Gastroesophageal sphincter (tissue), 4 donors: ENCODE data around the gene ZSCAN16. TPM values are rescaled to one million over a fixed set of nuclear protein-coding genes. Genes with fewer than 3 reads are reported as not detected.

ENCODE experiments used
- ATAC-seq: fragments of 150-250 bp; one replicate; pipeline ENCODE4 v1.9.1; 2016; ENCODE audit warnings: mild to moderate bottlenecking, moderate library complexity
- H3K27ac ChIP-seq, 4 donors: fragments of 200-600 bp; sonication (generic) in 3 of 4; 1 replicate in 3 of 4; 2 replicates in 1 of 4; pipeline ENCODE4 v1.5.1; 2016 to 2019
- H3K27me3 ChIP-seq: fragments of 200-600 bp; sonication (generic); one replicate; pipeline ENCODE4 v1.5.1; 2019
- H3K36me3 ChIP-seq, 2 donors: fragments of 200-600 bp; sonication (generic); one replicate each; pipeline ENCODE4 v1.5.1; 2019; ENCODE audit warnings: control low read depth in 1 of 2
- H3K4me1 ChIP-seq, 3 donors: fragments of 200-600 bp; sonication (generic); 1 replicate in 2 of 3; 2 replicates in 1 of 3; pipeline ENCODE4 v1.5.1; 2016 to 2019; ENCODE audit warnings: control low read depth in 2 of 3
- H3K4me3 ChIP-seq, 2 donors: fragments of 200-600 bp; sonication (generic); one replicate each; pipeline ENCODE4 v1.5.1; 2019; ENCODE audit warnings: mild to moderate bottlenecking in 1 of 2, moderate library complexity in 1 of 2
- H3K9me3 ChIP-seq, 3 donors: fragments of 200-600 bp; sonication (generic); one replicate each; pipeline ENCODE4 v1.5.1; 2017 to 2019; ENCODE audit warnings: control low read depth in 2 of 3
- CTCF ChIP-seq, 4 experiments: fragments of 200-600 bp in 2 of 4; fragments of 450-650 bp in 2 of 4; sonication (generic) in 1 of 4; IDR thresholded peaks; one replicate each; pipeline ENCODE4 v1.5.1; 2017 to 2019; ENCODE audit warnings: antibody characterized with exemption in 4 of 4, mild to moderate bottlenecking in 2 of 4, moderate library complexity in 2 of 4
- EP300 ChIP-seq: sonication (generic); formaldehyde crosslinking; IDR thresholded peaks from one replicate; pipeline ENCODE4 v1.6.1; 2017; ENCODE audit warnings: antibody characterized with exemption, mild to moderate bottlenecking
- POLR2A ChIP-seq, 2 donors: fragments of 450-650 bp; IDR thresholded peaks; one replicate each; pipeline ENCODE4 v1.6.1; 2017; ENCODE audit warnings: antibody characterized with exemption in 2 of 2, mild to moderate bottlenecking in 2 of 2, moderate library complexity in 1 of 2
- POLR2AphosphoS5 ChIP-seq: sonication (generic); formaldehyde crosslinking; IDR thresholded peaks from one replicate; pipeline ENCODE4 v1.6.1; 2017; ENCODE audit warnings: antibody characterized with exemption
- WGBS, 2 donors: methylation state at CpG; one replicate each; pipeline ENCODE4 v1.1.5; 2018; ENCODE audit warnings: low coverage in 1 of 2; 5-methylcytosine and 5-hydroxymethylcytosine counted together
- total RNA-seq, 4 donors: library from RNA; depleted of rRNA; stranded (reverse); fragments of >200 nt; gene quantifications; one replicate each; pipeline ENCODE4 v1.1.0, GENCODE V29; 2016

Gene ZSCAN16
- total RNA-seq, 4 donors from 2014 or later = 4.4 to 7.1 (median 5.0) TPM

- ATAC-seq = peak; percentile 96
- H3K27ac ChIP-seq = peak overlapping the region; percentile 96 to 97 (median 96)
- H3K4me3 ChIP-seq = peak overlapping the region; percentile 84 to 93
- peaks cover 0 to 10% of the 10 kb centered on the region in 2 donors for H3K36me3 ChIP-seq
- TF ChIP-seq POLR2AphosphoS5 = peak; percentile 88
- TF ChIP-seq CTCF (IDR thresholded peaks at IDR 0.05) = no peak
- TF ChIP-seq POLR2A (IDR thresholded peaks at IDR 0.05) = peak in 1 of 2 donors; percentile 37
- TF ChIP-seq EP300 = no peak
- no peaks in the 10 kb centered on the region for H3K27me3 ChIP-seq
- peaks cover 11 to 56% (median 15%) of the 10 kb centered on the region in 3 donors for H3K4me1 ChIP-seq
- 0% methylated on average over 15 to 30 of the region's 58 CpGs for WGBS, 2 donors
- H3K9me3 ChIP-seq = no peaks in the 10 kb centered on the region
Measured at GRCh38 chr6:28136585-28137504, 12.4 kb downstream of the ZSCAN16 start.

GRCh38 chr6:28137505-28137981 lies 13.1 kb downstream of the ZSCAN16 start:
- Histone ChIP-seq H3K27ac (peak overlapping the region; percentile 96 to 97 (median 96)), H3K4me3 (peak overlapping the region; percentile 84 to 93), H3K36me3 (peaks cover 0 to 8% of the 10 kb centered on the region in 2 donors), H3K4me1 (peaks cover 13 to 59% (median 17%) of the 10 kb centered on the region in 3 donors), H3K9me3 (no peaks in the 10 kb centered on the region), H3K27me3 (no peaks in the 10 kb centered on the region)
- TF ChIP-seq POLR2AphosphoS5 (no peak), EP300 (no peak), CTCF (IDR thresholded peaks at IDR 0.05) (no peak), POLR2A (IDR thresholded peaks at IDR 0.05) (no peak)
- ATAC-seq = no peak
- 0% methylated on average over 3 to 6 of the region's 6 CpGs for WGBS, 2 donors

DNA sequence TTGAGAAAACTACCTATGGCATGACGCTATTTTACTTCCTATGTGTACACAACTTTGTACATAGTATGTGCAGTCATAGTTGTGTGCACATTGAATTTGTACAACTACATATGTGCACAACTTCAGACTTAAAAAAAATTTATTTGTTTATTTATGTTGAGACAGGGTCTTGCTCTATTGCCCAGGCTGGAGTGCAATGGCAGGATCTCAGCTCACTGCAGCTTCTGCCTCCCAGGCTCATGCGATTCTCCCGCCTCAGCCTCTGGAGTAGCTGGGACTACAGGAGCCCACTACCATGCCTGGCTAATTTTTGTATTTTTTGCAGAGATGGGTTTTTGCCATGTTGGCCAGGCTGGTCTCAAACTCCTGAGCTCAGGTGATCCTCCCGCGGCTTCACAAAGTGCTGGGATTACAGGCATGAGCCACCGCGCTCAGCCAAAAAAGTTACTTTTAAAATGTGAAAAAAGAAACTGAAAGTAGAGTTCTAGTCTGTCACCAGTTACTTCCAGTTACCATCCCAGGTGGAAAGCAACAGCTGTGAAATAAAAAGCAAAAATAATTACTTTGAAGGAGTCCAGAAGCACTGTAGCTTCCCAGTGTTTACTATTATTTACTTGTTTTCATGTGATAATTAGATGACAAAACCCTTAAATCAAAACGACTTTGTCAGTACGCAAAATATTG lies 15.6 kb downstream of the ZSCAN16 start:
- Histone ChIP-seq H3K36me3 (peaks cover 0 to 9% of the 10 kb centered on the region in 2 donors), H3K9me3 (no peaks in the 10 kb centered on the region), H3K27ac (no peak overlapping the region), H3K4me1 (peaks cover 23 to 64% (median 26%) of the 10 kb centered on the region in 3 donors), H3K4me3 (no peak overlapping the region), H3K27me3 (no peaks in the 10 kb centered on the region)
- 61 to 63% methylated on average over 3 to 7 of the region's 9 CpGs for WGBS, 2 donors
- no peak for TF ChIP-seq POLR2A (IDR thresholded peaks at IDR 0.05)
- TF ChIP-seq EP300 = no peak
- no peak for TF ChIP-seq CTCF (IDR thresholded peaks at IDR 0.05)
- TF ChIP-seq POLR2AphosphoS5 = no peak
- no peak for ATAC-seq

- no peak for ATAC-seq
- TF ChIP-seq CTCF (IDR thresholded peaks at IDR 0.05) = no peak
- no peak for TF ChIP-seq EP300
- TF ChIP-seq POLR2AphosphoS5 = no peak
- TF ChIP-seq POLR2A (IDR thresholded peaks at IDR 0.05) = no peak
- H3K4me1 ChIP-seq = peaks cover 23 to 65% (median 25%) of the 10 kb centered on the region in 3 donors
- H3K4me3 ChIP-seq = no peak overlapping the region
- no peak overlapping the region for H3K27ac ChIP-seq
- H3K9me3 ChIP-seq = no peaks in the 10 kb centered on the region
- H3K36me3 ChIP-seq = peaks cover 0 to 15% of the 10 kb centered on the region in 2 donors
- H3K27me3 ChIP-seq = no peaks in the 10 kb centered on the region
- 20 to 62% methylated on average over 2 to 5 of the region's 5 CpGs for WGBS, 2 donors
Measured at GRCh38 chr6:28140616-28141015, 16.2 kb downstream of the ZSCAN16 start.
